LNCaP clone FGC (cell line): ENCODE results near the gene CCDC124.

Experiments used
- DNase-seq: peaks from one replicate; pipeline ENCODE4 v3.0.0-alpha.2; 2011; ENCODE audit warnings: low read depth
- H3K4me3 ChIP-seq: 2 replicates; pipeline ENCODE4 v1.5.1; 2011; ENCODE audit warnings: mild to moderate bottlenecking, low read depth, low read length, control low read depth
- CTCF ChIP-seq: IDR thresholded peaks from 2 replicates; pipeline ENCODE4 v1.5.1; 2012; ENCODE audit warnings: mild to moderate bottlenecking; ENCODE audit not compliant: control insufficient read depth, insufficient read depth; ENCODE audit errors: extremely low read depth

CCDC124 gene

GRCh38 chr19:17946965-17947784, 14.4 kb downstream of the CCDC124 start:
- TF ChIP-seq CTCF: no peak
- no peak for DNase-seq
- H3K4me3 ChIP-seq: peak overlapping the region; percentile 51

GRCh38 chr19:17947815-17948513, 15.1 kb downstream of the CCDC124 start:
- peak overlapping the region; percentile 51 for H3K4me3 ChIP-seq
- peak; percentile 46 for DNase-seq
- TF ChIP-seq CTCF: no peak

GRCh38 chr19:17948514-17948900, 15.7 kb downstream of the CCDC124 start:
- DNase-seq: no peak
- peak overlapping the region; percentile 39 for H3K4me3 ChIP-seq
- TF ChIP-seq CTCF: no peak

GRCh38 chr19:17948931-17949930, 16.4 kb downstream of the CCDC124 start:
- no peak overlapping the region; the same call in 1 of the 2 replicates for H3K4me3 ChIP-seq
- no peak for DNase-seq
- no peak for TF ChIP-seq CTCF

- DNase-seq: no peak
- no peak for TF ChIP-seq CTCF
- no peak overlapping the region for H3K4me3 ChIP-seq
Observed at GRCh38 chr19:17949956-17950309, 17.1 kb downstream of the CCDC124 start.

- H3K4me3 ChIP-seq: no peak overlapping the region
- TF ChIP-seq CTCF: no peak
- no peak for DNase-seq
Observed at GRCh38 chr19:17950310-17951156, 17.7 kb downstream of the CCDC124 start.
